Mesodermal cell (in vitro differentiated cells): ENCODE data around the gene MGARP.
"Not testable (repeated sequence)": the region's sequence is repeated elsewhere in the genome, so short reads cannot be mapped to it uniquely, and the experiment has no call there.

ENCODE experiments used
- H3K27ac ChIP-seq: 2 replicates; pipeline ENCODE4 v1.7.0; 2013; ENCODE audit warnings: mild to moderate bottlenecking, low read depth, low read length, moderate library complexity; ENCODE audit not compliant: severe bottlenecking
- H3K36me3 ChIP-seq: 2 replicates; pipeline ENCODE4 v1.7.1; 2013; ENCODE audit warnings: mild to moderate bottlenecking, low read length, moderate library complexity; ENCODE audit not compliant: control insufficient read depth, insufficient read depth
- H3K4me1 ChIP-seq: one replicate; pipeline ENCODE4 v1.7.1; 2013; ENCODE audit warnings: mild to moderate bottlenecking, low read length; ENCODE audit not compliant: insufficient read depth, control insufficient read depth, poor library complexity, severe bottlenecking
- H3K4me3 ChIP-seq: 2 replicates; pipeline ENCODE4 v1.7.0; 2013; ENCODE audit warnings: low read length, control low read depth, mild to moderate bottlenecking; ENCODE audit not compliant: insufficient read depth, poor library complexity, severe bottlenecking; ENCODE audit errors: extremely low read depth
- H3K9me3 ChIP-seq: 2 replicates; pipeline ENCODE4 v1.7.1; 2013; ENCODE audit warnings: mild to moderate bottlenecking, low read length, moderate library complexity; ENCODE audit not compliant: control insufficient read depth
- WGBS, 2 experiments: methylation state at CpG; one replicate each; pipeline ENCODE4 v1.1.5; 2013; ENCODE audit warnings: missing lambda C conversion rate in 2 of 2; ENCODE audit not compliant: insufficient coverage in 2 of 2; 5-methylcytosine and 5-hydroxymethylcytosine counted together

Gene MGARP

DNA sequence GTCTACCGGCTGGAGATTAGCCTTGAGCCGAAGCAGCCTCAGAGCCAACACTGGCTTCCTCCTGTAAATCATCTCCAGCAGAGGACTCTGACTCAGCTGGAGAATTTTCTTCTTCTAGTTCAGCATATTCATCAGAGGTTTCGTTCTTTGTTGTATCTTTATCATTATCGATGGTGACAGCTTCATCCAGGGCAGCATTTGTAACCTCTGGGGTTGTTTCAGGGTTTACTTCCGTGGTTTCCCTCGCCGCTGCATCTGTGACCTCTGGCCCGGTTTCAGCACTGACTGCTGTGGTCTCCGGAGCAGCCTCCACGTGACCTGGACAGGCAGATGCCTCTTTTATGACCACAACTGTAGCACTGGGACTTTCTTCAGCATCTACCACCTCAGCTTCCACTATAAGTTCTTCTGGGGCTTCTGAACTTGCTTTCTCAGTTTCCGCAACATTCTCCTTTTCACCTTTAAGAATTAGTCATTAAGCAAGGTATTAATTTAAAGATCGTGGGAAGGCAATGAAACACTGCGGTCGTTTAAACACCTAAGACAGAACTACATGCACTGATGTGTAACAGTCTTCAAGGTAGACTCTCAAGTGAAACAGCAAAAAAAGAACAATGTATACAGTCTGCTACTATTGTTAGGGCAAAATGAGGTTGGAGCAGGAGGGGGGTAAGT lies 13.3 kb downstream of the MGARP start:
- 46 to 51% methylated on average over 12 of the region's 14 CpGs for WGBS, 2 experiments
- Histone ChIP-seq H3K4me3 (peak overlapping the region; percentile 12), H3K9me3 (no peaks in the 10 kb centered on the region), H3K27ac (peak overlapping the region; percentile 85), H3K4me1 (peaks cover 4% of the 10 kb centered on the region), H3K36me3 (no peaks in the 10 kb centered on the region)

DNA sequence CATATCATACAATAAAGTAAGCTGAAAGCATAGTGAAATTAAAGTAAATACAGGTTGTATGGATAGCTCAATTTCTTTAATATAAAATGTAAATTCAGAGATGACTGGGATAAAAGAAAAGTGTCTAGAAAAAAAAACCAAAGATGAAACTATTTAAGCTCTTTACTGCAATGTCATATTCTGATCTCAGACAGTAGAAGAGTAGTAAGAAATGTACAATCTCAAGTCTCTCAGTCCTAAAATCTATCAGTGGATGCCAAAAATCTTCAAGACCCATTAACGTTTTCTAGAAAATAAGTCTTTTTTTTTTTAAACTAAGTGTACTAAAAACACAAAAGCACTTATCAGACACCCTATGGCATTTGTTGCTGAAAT lies 13.8 kb downstream of the MGARP start:
- Histone ChIP-seq H3K36me3 (no peaks in the 10 kb centered on the region), H3K4me3 (no peak overlapping the region), H3K27ac (peak overlapping the region; percentile 85), H3K9me3 (no peaks in the 10 kb centered on the region), H3K4me1 (peaks cover 4% of the 10 kb centered on the region)
- no CpG with 5 or more reads among the region's 1 CpG for WGBS, 2 experiments

DNA sequence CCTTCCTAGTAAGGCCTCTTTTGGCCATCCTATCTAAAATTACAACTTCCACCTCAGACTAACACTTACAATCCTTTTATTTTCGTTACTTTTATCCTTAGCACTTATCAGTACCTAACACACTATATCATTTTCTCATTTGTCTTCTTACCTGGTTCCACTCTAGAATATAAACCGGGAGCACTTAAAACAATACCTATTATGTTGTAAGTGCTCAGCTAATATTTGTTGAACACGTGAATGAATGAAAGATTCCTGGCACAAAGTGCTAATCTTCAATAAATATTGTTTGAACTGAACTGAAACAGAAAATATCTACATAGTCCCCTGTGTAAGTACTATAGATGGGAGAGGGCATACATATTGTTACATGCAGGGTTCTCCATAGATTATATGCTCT lies 14.4 kb downstream of the MGARP start:
- no peaks in the 10 kb centered on the region for H3K36me3 ChIP-seq
- no peak overlapping the region for H3K27ac ChIP-seq
- H3K4me3 ChIP-seq = no peak overlapping the region
- WGBS, 2 experiments = 0% methylated on average over 1 of the region's 3 CpGs
- no peaks in the 10 kb centered on the region for H3K9me3 ChIP-seq
- H3K4me1 ChIP-seq = peaks cover 4% of the 10 kb centered on the region

DNA sequence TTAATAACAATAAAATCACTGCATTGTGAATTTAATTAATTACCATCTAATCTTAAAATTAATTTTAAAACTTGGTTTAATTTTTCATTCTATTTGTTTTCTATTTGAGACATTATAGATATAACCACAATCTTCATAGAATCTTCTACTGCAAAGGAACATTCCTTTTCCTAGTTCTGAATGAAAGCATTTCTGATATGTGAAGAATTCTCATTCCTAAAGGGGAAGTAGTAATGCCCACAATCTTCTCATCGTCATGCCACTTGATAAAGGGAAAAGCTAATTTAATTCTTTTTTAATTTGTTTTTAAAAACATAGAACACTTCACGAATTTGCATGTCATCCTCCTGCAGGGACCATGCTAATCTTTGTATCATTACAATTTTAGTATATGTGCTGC lies 23.7 kb downstream of the MGARP start:
- no CpG with 5 or more reads among the region's 2 CpGs for WGBS, 2 experiments
- H3K9me3 ChIP-seq = no peaks in the 10 kb centered on the region
- H3K36me3 ChIP-seq = no peaks in the 10 kb centered on the region
- H3K4me1 ChIP-seq = no peaks in the 10 kb centered on the region
- no peak overlapping the region for H3K4me3 ChIP-seq
- no peak overlapping the region for H3K27ac ChIP-seq

DNA sequence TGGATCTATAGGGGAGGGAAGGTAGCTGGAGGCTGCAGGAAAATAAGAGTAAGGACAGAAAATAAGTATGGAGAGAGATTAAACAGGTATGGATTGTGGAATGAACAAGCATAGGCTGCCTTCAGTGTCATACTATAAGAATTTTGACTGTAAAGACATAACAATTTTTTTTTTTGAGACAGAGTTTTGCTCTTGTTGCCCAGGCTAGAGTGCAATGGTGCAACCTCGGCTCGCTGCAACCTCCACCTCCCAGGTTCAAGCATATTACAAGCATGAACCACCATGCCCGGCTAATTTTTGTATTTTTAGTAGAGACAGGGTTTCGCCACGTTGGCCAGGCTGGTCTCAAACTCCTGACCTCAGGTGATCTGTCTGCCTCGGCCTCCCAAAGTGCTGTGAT lies 24.4 kb downstream of the MGARP start:
- 94% methylated on average over 3 of the region's 6 CpGs; no CpG with 5 or more reads in 1 of the 2 experiments for WGBS, 2 experiments

DNA sequence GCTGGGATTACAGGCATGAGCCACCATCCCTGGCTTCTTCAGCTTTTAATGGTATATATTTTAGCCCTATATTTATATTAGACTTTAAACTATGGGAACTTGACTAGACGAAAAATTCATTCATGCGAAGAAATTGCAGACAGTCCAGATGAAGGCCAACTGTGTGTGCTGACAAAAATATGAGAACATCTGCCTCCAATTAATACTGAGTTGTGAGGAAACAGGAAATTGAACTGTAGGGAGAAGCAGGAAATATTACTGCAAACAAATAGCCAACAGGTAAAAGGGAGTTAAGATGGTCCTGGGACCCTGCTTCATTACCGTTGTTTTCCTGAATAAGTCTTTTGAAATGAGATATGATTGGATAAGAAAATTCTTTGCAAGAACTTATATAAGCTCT lies 26.3 kb downstream of the MGARP start:
- H3K9me3 ChIP-seq = no peaks in the 10 kb centered on the region
- no peaks in the 10 kb centered on the region for H3K36me3 ChIP-seq
- H3K4me1 ChIP-seq = no peaks in the 10 kb centered on the region
- WGBS, 2 experiments = no CpG with 5 or more reads among the region's 3 CpGs
- no peak overlapping the region for H3K27ac ChIP-seq
- no peak overlapping the region for H3K4me3 ChIP-seq

More for the DNA sequence above, 24.4 kb downstream of the MGARP start:
- not testable (repeated sequence) for H3K4me1 ChIP-seq, H3K4me3 ChIP-seq, H3K36me3 ChIP-seq, H3K27ac ChIP-seq, H3K9me3 ChIP-seq

DNA sequence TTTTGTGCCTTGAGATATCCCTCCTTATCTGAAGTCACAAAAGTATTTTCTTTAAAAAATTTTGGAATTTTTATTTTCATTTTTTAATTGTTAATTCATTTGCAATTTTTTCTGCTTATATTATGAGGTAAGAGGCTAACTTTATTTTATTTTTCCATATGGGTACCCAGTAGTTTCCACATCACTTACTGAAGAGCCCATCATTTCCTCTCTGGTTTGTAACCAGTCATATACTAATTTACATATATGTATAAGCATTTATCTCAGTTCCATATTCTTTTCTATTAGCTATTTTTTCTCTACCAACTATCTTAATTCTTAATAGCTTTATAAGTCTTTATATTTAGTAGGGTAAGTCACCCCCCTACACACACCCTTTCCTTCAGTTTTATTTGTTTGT lies 27.0 kb downstream of the MGARP start:
- H3K4me1 ChIP-seq = no peaks in the 10 kb centered on the region
- H3K27ac ChIP-seq = no peak overlapping the region
- no peaks in the 10 kb centered on the region for H3K9me3 ChIP-seq
- H3K36me3 ChIP-seq = no peaks in the 10 kb centered on the region
- H3K4me3 ChIP-seq = no peak overlapping the region

DNA sequence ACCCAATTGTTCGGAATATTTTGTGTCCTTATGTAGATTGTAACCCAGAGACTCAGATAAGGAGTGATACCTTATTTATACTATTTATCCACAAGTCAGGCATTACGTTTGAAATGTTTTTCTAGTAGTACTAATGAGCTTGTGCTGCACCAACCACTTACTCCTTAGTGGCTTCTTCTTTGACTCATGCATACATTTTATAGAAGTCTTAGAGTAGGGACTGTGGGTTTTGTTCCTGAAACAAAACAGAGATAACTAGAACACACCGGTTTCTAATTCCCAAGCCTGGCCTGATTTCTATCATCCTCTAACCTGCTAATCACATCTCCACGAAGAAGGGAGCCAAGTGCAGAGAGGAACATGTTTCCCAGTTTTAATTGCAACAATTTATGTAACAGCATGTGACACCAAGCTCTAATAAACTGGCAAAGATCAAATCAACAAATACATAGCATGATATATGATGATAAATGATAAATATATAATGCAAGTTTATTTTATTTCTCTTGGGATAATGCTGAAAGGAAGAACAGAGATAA lies 32.3 kb downstream of the MGARP start:
- Histone ChIP-seq H3K4me1 (peaks cover 17% of the 10 kb centered on the region), H3K36me3 (no peaks in the 10 kb centered on the region), H3K9me3 (no peaks in the 10 kb centered on the region), H3K4me3 (no peak overlapping the region), H3K27ac (no peak overlapping the region)
- 94 to 100% methylated on average over 1 to 2 of the region's 4 CpGs for WGBS, 2 experiments

DNA sequence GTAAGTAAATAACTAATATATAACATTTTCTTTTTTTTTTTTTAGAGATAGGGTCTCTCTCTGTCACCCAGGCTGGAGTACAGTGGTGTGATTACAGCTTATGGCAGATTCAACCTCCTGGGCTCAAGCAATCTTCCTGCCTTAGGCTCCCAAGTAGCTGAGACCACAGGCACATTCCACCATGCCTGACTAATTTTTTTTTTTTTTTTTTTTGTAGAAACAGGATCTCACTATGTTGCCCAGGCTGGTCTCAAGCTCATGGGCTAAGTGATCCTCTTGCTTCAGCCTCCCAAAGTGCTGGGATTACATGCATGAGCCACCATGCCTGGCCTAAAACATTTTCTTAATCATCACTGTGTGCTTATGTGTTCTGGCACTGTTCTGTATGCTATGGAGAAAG lies 32.8 kb downstream of the MGARP start:
- Histone ChIP-seq H3K9me3 (no peaks in the 10 kb centered on the region), H3K36me3 (no peaks in the 10 kb centered on the region), H3K4me1 (peaks cover 17% of the 10 kb centered on the region), H3K27ac (no peak overlapping the region), H3K4me3 (no peak overlapping the region)

DNA sequence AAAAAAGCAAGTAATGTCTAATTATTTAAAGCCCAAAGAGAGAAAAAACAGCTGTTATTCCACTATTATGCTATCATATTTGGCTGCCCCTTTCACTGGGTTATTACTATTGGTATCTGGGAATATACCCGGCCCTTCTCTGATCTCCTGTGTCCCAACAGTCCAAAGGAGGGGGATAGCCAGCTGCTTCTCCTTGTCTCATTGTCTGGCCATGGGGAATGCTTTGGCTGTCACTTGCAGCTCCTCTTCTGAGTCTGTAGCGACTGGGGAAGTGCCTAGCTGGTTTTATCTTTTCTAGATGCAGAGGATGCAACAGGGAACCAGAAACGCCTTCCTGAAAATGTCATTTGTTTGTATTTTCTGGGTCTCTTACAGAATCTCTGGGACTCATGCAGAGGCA lies 33.9 kb downstream of the MGARP start:
- Histone ChIP-seq H3K36me3 (no peaks in the 10 kb centered on the region), H3K27ac (no peak overlapping the region), H3K4me3 (no peak overlapping the region), H3K9me3 (no peaks in the 10 kb centered on the region), H3K4me1 (peaks cover 17% of the 10 kb centered on the region)
- 80 to 89% methylated on average over 1 to 3 of the region's 3 CpGs for WGBS, 2 experiments

DNA sequence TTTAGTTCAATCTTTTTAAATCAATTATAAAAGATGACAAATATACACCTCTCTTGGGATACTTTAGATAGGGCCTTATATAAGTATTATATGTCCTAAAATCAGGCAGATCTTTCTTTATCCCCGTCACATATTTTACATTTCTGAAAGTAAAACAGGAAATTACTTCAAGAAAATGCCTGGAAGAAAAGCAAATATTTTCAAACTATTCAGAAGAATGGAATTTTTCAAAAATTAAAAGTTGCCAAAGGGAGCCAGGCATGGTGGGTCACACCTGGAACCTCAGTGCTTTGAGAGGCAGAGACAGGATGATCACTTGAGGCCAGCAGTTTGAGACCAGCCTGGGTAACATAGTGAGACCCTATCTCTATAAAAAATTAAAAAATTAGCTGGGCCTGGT lies 34.4 kb downstream of the MGARP start:
- no peak overlapping the region for H3K4me3 ChIP-seq
- no peak overlapping the region for H3K27ac ChIP-seq
- no peaks in the 10 kb centered on the region for H3K9me3 ChIP-seq
- WGBS, 2 experiments = no CpG with 5 or more reads among the region's 1 CpG
- peaks cover 17% of the 10 kb centered on the region for H3K4me1 ChIP-seq
- H3K36me3 ChIP-seq = no peaks in the 10 kb centered on the region
